Measurements from ENCODE around the gene LDLRAP1. TPM values are rescaled to one million over a fixed set of nuclear protein-coding genes. Genes with fewer than 3 reads are reported as not detected.

The LDLRAP1 gene
- polyA plus RNA-seq, 1 donor from 2014 or later, result 0.22 TPM

GRCh38 chr1:25549273-25550154 lies 6.1 kb downstream of the LDLRAP1 start:
- Histone ChIP-seq H3K9me3 (ENCODE audit: low read length) (no peaks in the 10 kb centered on the region), H3K36me3 (ENCODE audit: insufficient read depth, low read length) (no peaks in the 10 kb centered on the region), H3K9ac (ENCODE audit: low read length) (no peak overlapping the region), H3K4me3 (ENCODE audit: low read length) (no peak overlapping the region), H3F3A (ENCODE audit: insufficient read depth, low read length, poor library complexity, severe bottlenecking) (no peaks in the 10 kb centered on the region), H3K79me2 (replicated peaks; ENCODE audit: insufficient read depth, low read length) (no peaks in the 10 kb centered on the region), H4K20me1 (ENCODE audit: insufficient read depth) (no peaks in the 10 kb centered on the region), H3K9me2 (ENCODE audit: insufficient read depth, low read length) (no peaks in the 10 kb centered on the region), H3K27me3 (ENCODE audit: insufficient read depth, low read depth, low read length) (peaks cover 11% of the 10 kb centered on the region), H3K4me2 (ENCODE audit: low read length) (no peak overlapping the region), H3K27ac (ENCODE audit: low read length) (no peak overlapping the region), H2AFZ (ENCODE audit: low read depth, low read length) (no peak overlapping the region)
- no peak for TF ChIP-seq SMC3 (conservative IDR thresholded peaks at IDR 0.05; ENCODE audit: poor library complexity)
- TF ChIP-seq, protein P1, sequence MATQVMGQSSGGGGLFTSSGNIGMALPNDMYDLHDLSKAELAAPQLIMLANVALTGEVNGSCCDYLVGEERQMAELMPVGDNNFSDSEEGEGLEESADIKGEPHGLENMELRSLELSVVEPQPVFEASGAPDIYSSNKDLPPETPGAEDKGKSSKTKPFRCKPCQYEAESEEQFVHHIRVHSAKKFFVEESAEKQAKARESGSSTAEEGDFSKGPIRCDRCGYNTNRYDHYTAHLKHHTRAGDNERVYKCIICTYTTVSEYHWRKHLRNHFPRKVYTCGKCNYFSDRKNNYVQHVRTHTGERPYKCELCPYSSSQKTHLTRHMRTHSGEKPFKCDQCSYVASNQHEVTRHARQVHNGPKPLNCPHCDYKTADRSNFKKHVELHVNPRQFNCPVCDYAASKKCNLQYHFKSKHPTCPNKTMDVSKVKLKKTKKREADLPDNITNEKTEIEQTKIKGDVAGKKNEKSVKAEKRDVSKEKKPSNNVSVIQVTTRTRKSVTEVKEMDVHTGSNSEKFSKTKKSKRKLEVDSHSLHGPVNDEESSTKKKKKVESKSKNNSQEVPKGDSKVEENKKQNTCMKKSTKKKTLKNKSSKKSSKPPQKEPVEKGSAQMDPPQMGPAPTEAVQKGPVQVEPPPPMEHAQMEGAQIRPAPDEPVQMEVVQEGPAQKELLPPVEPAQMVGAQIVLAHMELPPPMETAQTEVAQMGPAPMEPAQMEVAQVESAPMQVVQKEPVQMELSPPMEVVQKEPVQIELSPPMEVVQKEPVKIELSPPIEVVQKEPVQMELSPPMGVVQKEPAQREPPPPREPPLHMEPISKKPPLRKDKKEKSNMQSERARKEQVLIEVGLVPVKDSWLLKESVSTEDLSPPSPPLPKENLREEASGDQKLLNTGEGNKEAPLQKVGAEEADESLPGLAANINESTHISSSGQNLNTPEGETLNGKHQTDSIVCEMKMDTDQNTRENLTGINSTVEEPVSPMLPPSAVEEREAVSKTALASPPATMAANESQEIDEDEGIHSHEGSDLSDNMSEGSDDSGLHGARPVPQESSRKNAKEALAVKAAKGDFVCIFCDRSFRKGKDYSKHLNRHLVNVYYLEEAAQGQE (IDR thresholded peaks at IDR 0.05; ENCODE audit: borderline replicate concordance), result no peak
- no peak for TF ChIP-seq EP300 (conservative IDR thresholded peaks at IDR 0.05; ENCODE audit: poor library complexity, severe bottlenecking)
- no peak for TF ChIP-seq RAD21 (conservative IDR thresholded peaks at IDR 0.05)
- no peak for TF ChIP-seq EZH2 (IDR thresholded peaks at IDR 0.05; ENCODE audit: borderline replicate concordance, insufficient read depth, low read length, poor library complexity, severe bottlenecking)
- TF ChIP-seq MXI1 (conservative IDR thresholded peaks at IDR 0.05; ENCODE audit: poor library complexity, severe bottlenecking), result no peak

GRCh38 chr1:25550155-25550506 lies 6.7 kb downstream of the LDLRAP1 start:
- Histone ChIP-seq H3K4me2 (ENCODE audit: low read length) (no peak overlapping the region), H3K4me3 (ENCODE audit: low read length) (no peak overlapping the region), H3K27me3 (ENCODE audit: insufficient read depth, low read depth, low read length) (peaks cover 5% of the 10 kb centered on the region), H3K9ac (ENCODE audit: low read length) (no peak overlapping the region), H4K20me1 (ENCODE audit: insufficient read depth) (no peaks in the 10 kb centered on the region), H3K9me3 (ENCODE audit: low read length) (no peaks in the 10 kb centered on the region), H3K9me2 (ENCODE audit: insufficient read depth, low read length) (no peaks in the 10 kb centered on the region), H3K36me3 (ENCODE audit: insufficient read depth, low read length) (no peaks in the 10 kb centered on the region), H2AFZ (ENCODE audit: low read depth, low read length) (no peak overlapping the region), H3F3A (ENCODE audit: insufficient read depth, low read length, poor library complexity, severe bottlenecking) (no peaks in the 10 kb centered on the region), H3K27ac (ENCODE audit: low read length) (no peak overlapping the region), H3K79me2 (replicated peaks; ENCODE audit: insufficient read depth, low read length) (no peaks in the 10 kb centered on the region)
- no peak for TF ChIP-seq EZH2 (IDR thresholded peaks at IDR 0.05; ENCODE audit: borderline replicate concordance, insufficient read depth, low read length, poor library complexity, severe bottlenecking)
- TF ChIP-seq SMC3 (conservative IDR thresholded peaks at IDR 0.05; ENCODE audit: poor library complexity), result no peak
- TF ChIP-seq, protein P2, sequence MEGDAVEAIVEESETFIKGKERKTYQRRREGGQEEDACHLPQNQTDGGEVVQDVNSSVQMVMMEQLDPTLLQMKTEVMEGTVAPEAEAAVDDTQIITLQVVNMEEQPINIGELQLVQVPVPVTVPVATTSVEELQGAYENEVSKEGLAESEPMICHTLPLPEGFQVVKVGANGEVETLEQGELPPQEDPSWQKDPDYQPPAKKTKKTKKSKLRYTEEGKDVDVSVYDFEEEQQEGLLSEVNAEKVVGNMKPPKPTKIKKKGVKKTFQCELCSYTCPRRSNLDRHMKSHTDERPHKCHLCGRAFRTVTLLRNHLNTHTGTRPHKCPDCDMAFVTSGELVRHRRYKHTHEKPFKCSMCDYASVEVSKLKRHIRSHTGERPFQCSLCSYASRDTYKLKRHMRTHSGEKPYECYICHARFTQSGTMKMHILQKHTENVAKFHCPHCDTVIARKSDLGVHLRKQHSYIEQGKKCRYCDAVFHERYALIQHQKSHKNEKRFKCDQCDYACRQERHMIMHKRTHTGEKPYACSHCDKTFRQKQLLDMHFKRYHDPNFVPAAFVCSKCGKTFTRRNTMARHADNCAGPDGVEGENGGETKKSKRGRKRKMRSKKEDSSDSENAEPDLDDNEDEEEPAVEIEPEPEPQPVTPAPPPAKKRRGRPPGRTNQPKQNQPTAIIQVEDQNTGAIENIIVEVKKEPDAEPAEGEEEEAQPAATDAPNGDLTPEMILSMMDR (IDR thresholded peaks at IDR 0.05; ENCODE audit: poor library complexity, severe bottlenecking), result no peak
- no peak for TF ChIP-seq RAD21 (conservative IDR thresholded peaks at IDR 0.05)
- TF ChIP-seq, protein P1 (IDR thresholded peaks at IDR 0.05; ENCODE audit: borderline replicate concordance), result no peak
